Activated CD8-positive, alpha-beta memory T cell treated with anti-CD3 and anti-CD28 coated beads, Interleukin-2, amount 50 U/mL, for 1 hour (primary cell): ENCODE data around the gene PTTG2.

ENCODE experiments used
- DNase-seq: peaks from one replicate; pipeline ENCODE4 v3.0.0-alpha.2; 2020; ENCODE audit errors: extremely low read depth

Gene PTTG2

DNA sequence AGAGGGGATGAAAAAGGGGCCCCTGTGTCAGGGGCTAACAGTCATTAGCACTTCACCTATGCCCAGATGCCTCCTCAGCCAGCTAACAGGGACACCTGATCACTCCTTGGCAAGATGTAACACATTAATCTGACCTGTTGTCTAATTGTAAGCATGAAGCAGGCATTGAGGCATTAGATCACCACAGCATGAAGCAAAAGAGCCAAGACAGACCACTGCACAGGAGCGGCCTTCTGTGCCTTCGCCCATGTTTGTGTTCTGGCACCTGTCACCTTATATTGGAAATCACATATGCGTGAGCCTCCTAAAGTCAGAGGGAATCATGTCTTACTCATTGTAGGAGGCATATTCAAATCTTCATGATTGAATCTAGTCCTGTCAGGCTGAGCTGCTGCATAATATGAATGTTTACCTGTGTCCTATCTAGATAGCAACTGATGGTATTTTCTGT, 48.4 kb downstream of the PTTG2 start:
- no peak for DNase-seq

DNA sequence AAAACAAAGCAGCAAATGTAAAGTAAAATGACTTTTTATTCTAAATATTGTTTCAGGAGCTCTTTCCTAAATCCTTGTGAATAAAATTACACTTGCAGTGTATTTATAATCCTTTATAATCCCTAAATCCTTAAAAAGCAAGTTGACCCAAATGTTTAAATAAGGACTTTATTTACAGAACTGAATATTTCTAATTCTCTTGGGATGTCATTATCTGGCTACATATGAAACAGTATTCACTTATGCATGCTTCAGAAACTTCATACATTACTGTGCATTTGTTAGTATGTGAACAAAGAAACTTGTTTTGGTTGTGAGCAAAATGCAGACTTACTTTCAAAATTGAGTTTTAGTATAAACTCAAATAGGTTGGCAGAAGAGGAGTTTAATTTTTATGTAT, 49.2 kb downstream of the PTTG2 start:
- DNase-seq: no peak

DNA sequence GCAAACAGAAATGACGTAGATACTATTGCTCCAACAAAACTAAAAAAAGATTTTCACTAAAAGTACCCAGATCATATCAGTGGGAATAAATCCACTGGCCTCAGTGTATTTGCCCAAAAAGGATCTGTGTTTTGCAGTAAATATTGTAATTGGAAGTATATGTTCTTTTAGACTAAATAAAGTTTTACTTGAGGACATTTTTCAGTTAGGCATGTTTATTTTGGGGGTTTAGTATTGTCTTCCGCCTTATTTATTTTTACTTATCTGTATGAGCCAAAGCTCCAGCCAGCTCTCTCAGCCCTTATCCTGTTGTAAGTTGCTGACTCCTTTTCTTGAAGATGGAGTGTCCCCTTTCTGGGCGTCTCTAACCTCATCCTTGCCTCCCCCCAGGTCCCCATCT, 49.8 kb downstream of the PTTG2 start:
- DNase-seq: no peak
